Mesenchymal stem cell (in vitro differentiated cells and primary cell): Measurements from ENCODE around the gene POGK.

Experiments used
- DNase-seq: peaks from one replicate; pipeline ENCODE4 v3.0.0-alpha.2; 2013
- H2AFZ ChIP-seq: one replicate; pipeline ENCODE4 v1.6.1; 2013; ENCODE audit warnings: low read depth, mild to moderate bottlenecking, control low read depth, inconsistent platforms, low read length, moderate library complexity
- H2AK5ac ChIP-seq: 2 replicates; pipeline ENCODE4 v1.6.1; 2013; ENCODE audit warnings: low read length, moderate library complexity, mild to moderate bottlenecking, inconsistent platforms; ENCODE audit not compliant: severe bottlenecking
- H2BK120ac ChIP-seq: one replicate; pipeline ENCODE4 v1.6.1; 2013; ENCODE audit warnings: low read depth, mild to moderate bottlenecking, inconsistent platforms, low read length, moderate library complexity
- H2BK12ac ChIP-seq, 2 experiments: one replicate each; pipeline ENCODE4 v1.6.1; 2013; ENCODE audit warnings: inconsistent platforms in 2 of 2, low read length in 2 of 2, mild to moderate bottlenecking in 2 of 2, moderate library complexity in 2 of 2, control low read depth in 1 of 2
- H2BK15ac ChIP-seq: one replicate; pipeline ENCODE4 v1.6.1; 2013; ENCODE audit warnings: mild to moderate bottlenecking, low read depth, inconsistent platforms; ENCODE audit not compliant: poor library complexity, severe bottlenecking
- H2BK5ac ChIP-seq: 2 replicates; pipeline ENCODE4 v1.6.1; 2013; ENCODE audit warnings: low read depth, mild to moderate bottlenecking, low read length, control low read depth, inconsistent platforms; ENCODE audit not compliant: poor library complexity, severe bottlenecking
- H3K14ac ChIP-seq, 2 experiments: one replicate each; pipeline ENCODE4 v1.6.1; 2013; ENCODE audit warnings: inconsistent platforms in 2 of 2, low read length in 2 of 2, control low read depth in 1 of 2, mild to moderate bottlenecking in 1 of 2, moderate library complexity in 1 of 2
- H3K18ac ChIP-seq, 2 experiments: one replicate each; pipeline ENCODE4 v1.6.1; 2013; ENCODE audit warnings: inconsistent platforms in 2 of 2, low read length in 2 of 2, control low read depth in 1 of 2, low read depth in 1 of 2, mild to moderate bottlenecking in 1 of 2
- H3K23ac ChIP-seq, 2 experiments: one replicate each; pipeline ENCODE4 v1.6.1; 2013; ENCODE audit warnings: inconsistent platforms in 2 of 2, low read length in 2 of 2, mild to moderate bottlenecking in 2 of 2, moderate library complexity in 2 of 2, control low read depth in 1 of 2
- H3K27ac ChIP-seq: 2 replicates; pipeline ENCODE4 v1.5.1; 2013; ENCODE audit warnings: mild to moderate bottlenecking, moderate library complexity, low read length, control low read depth, inconsistent platforms; ENCODE audit not compliant: poor library complexity, severe bottlenecking
- H3K27me3 ChIP-seq, 2 experiments: 2 replicates each; pipeline versions ENCODE4 v1.6.1 to v1.7.0; 2013; ENCODE audit warnings: low read length in 2 of 2, mild to moderate bottlenecking in 2 of 2, moderate library complexity in 2 of 2, control low read depth in 1 of 2, inconsistent platforms in 1 of 2; ENCODE audit not compliant: control insufficient read depth in 1 of 2, insufficient read depth in 1 of 2
- H3K36me3 ChIP-seq, 2 experiments: 2 replicates each; pipeline versions ENCODE4 v1.6.1 to v1.7.0; 2013; ENCODE audit warnings: low read length in 2 of 2, control low read depth in 1 of 2, inconsistent platforms in 1 of 2, low read depth in 1 of 2, mild to moderate bottlenecking in 1 of 2; ENCODE audit not compliant: insufficient read depth in 2 of 2, control insufficient read depth in 1 of 2
- H3K4ac ChIP-seq, 2 experiments: one replicate each; pipeline ENCODE4 v1.6.1; 2013; ENCODE audit warnings: inconsistent platforms in 2 of 2, low read length in 2 of 2, mild to moderate bottlenecking in 2 of 2, moderate library complexity in 2 of 2, control low read depth in 1 of 2, low read depth in 1 of 2
- H3K4me1 ChIP-seq: 2 replicates; pipeline ENCODE4 v1.6.1; 2013; ENCODE audit warnings: low read depth, low read length, control low read depth; ENCODE audit not compliant: control insufficient read depth, insufficient read depth
- H3K4me2 ChIP-seq: 2 replicates; pipeline ENCODE4 v1.6.1; 2013; ENCODE audit warnings: low read length, mild to moderate bottlenecking, inconsistent platforms; ENCODE audit not compliant: poor library complexity, severe bottlenecking
- H3K4me3 ChIP-seq, 2 experiments: 2 replicates each; pipeline versions ENCODE4 v1.5.1 to v1.7.0; 2013; ENCODE audit warnings: low read length in 2 of 2, mild to moderate bottlenecking in 2 of 2, control low read depth in 1 of 2, low read depth in 1 of 2; ENCODE audit not compliant: insufficient read depth in 1 of 2
- H3K79me1 ChIP-seq: replicated peaks from 2 replicates; pipeline ENCODE4 v1.6.1; 2013; ENCODE audit warnings: mild to moderate bottlenecking, control low read depth, low read length, inconsistent platforms; ENCODE audit not compliant: poor library complexity, severe bottlenecking
- H3K9ac ChIP-seq: 2 replicates; pipeline ENCODE4 v1.7.0; 2013; ENCODE audit warnings: mild to moderate bottlenecking, low read length, moderate library complexity
- H3K9me3 ChIP-seq: 2 replicates; pipeline ENCODE4 v1.7.0; 2013; ENCODE audit warnings: mild to moderate bottlenecking, low read length; ENCODE audit not compliant: control insufficient read depth
- H4K8ac ChIP-seq: one replicate; pipeline ENCODE4 v1.6.1; 2013; ENCODE audit warnings: inconsistent platforms, mild to moderate bottlenecking, low read length, moderate library complexity
- H4K91ac ChIP-seq: one replicate; pipeline ENCODE4 v1.6.1; 2013; ENCODE audit warnings: mild to moderate bottlenecking, low read length, inconsistent platforms
- WGBS: methylation state at CpG from one replicate; pipeline ENCODE4 v1.1.7; 2013; ENCODE audit warnings: mixed read lengths; 5-methylcytosine and 5-hydroxymethylcytosine counted together

POGK gene

DNA sequence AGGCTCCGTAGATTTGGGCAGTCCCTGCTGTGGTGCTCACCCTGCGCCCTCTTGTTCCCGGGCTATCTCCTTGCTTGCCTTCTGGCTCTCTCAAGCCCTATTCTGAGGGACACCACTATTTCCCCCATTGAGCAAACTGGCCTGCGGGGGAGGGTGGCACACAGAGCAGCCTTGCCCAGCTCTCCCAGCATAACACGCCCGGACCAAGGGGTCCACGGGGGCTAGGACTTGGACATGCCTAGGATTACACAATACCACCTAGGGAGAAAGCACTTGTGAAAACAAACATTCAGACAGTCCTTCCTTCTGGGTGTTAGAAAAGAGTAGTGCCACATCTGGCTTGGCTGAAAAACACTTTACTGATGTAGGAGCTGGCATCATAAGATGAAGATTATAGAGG, 29.4 kb downstream of the POGK start:
- DNase-seq: no peak
- WGBS: 99% methylated on average over 6 of the region's 7 CpGs
- no peak overlapping the region for H3K14ac ChIP-seq
- H3K36me3 ChIP-seq: peaks cover 12 to 34% of the 10 kb centered on the region in 2 experiments
- no peak overlapping the region for H2BK120ac ChIP-seq
- no peaks in the 10 kb centered on the region for H3K27me3 ChIP-seq
- no peak overlapping the region for H2BK15ac ChIP-seq
- H3K23ac ChIP-seq: no peak overlapping the region
- H3K4me3 ChIP-seq: no peak overlapping the region
- no peak overlapping the region for H4K8ac ChIP-seq
- H3K79me1 ChIP-seq: peaks cover 28% of the 10 kb centered on the region
- H3K4ac ChIP-seq: no peak overlapping the region
- no peak overlapping the region for H2BK5ac ChIP-seq
- H4K91ac ChIP-seq: no peak overlapping the region
- H3K4me1 ChIP-seq: peaks cover 5% of the 10 kb centered on the region
- no peak overlapping the region for H3K18ac ChIP-seq
- H3K27ac ChIP-seq: no peak overlapping the region
- no peak overlapping the region for H3K4me2 ChIP-seq
- H2AFZ ChIP-seq: no peak overlapping the region
- no peak overlapping the region for H2AK5ac ChIP-seq
- H3K9me3 ChIP-seq: no peaks in the 10 kb centered on the region
- H3K9ac ChIP-seq: no peak overlapping the region
- no peak overlapping the region for H2BK12ac ChIP-seq

DNA sequence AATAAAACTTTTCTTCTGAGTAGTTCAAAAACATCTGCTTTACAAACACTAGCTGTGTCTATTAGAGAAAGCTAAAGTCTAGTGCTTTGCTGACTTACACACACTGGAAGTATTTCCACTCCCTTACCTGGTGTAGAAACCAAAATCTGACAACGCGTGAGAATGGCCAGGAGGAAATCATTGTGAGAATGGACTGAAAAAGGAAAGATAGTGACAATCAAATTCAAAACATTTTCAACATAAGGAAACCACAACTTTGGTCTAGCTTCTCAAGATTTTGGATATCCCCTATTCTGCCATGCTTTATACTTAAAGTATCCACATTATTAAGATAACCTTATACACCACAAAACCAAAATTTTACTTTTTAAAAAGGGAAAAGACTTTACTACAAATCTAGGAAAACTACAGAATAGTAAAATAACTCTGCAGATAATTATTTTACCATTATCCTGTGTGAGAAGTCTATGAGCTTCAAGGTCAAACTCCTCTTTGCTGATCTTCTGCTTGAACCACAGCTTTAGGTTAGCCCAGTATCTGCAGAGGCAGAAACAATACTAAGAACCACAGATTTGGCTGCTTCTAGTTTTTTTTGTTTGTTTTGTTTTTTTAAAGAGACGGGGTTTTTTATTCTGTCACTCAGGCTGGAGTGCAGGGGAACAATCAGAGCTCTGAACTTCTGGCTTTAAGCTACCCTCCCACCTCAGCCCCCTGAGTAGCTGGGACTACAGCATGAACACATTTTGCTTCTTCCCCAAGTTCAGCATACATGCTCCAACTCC, 30.2 kb downstream of the POGK start:
- no peak overlapping the region for H3K4ac ChIP-seq
- no peak overlapping the region for H2BK12ac ChIP-seq
- no peak overlapping the region for H2BK5ac ChIP-seq
- no peak overlapping the region for H2AK5ac ChIP-seq
- H3K18ac ChIP-seq: no peak overlapping the region
- WGBS: 93% methylated on average over 1 of the region's 3 CpGs
- DNase-seq: no peak
- H3K4me1 ChIP-seq: peaks cover 7% of the 10 kb centered on the region
- H3K36me3 ChIP-seq: peaks cover 12 to 25% of the 10 kb centered on the region in 2 experiments
- H3K9me3 ChIP-seq: no peaks in the 10 kb centered on the region
- H4K8ac ChIP-seq: no peak overlapping the region
- H3K23ac ChIP-seq: no peak overlapping the region
- no peak overlapping the region for H2AFZ ChIP-seq
- no peak overlapping the region for H3K14ac ChIP-seq
- no peak overlapping the region for H3K4me2 ChIP-seq
- H3K4me3 ChIP-seq: no peak overlapping the region
- no peaks in the 10 kb centered on the region for H3K27me3 ChIP-seq
- peaks cover 26% of the 10 kb centered on the region for H3K79me1 ChIP-seq
- no peak overlapping the region for H4K91ac ChIP-seq
- no peak overlapping the region for H3K9ac ChIP-seq
- no peak overlapping the region for H2BK15ac ChIP-seq
- H3K27ac ChIP-seq: no peak overlapping the region
- no peak overlapping the region for H2BK120ac ChIP-seq

DNA sequence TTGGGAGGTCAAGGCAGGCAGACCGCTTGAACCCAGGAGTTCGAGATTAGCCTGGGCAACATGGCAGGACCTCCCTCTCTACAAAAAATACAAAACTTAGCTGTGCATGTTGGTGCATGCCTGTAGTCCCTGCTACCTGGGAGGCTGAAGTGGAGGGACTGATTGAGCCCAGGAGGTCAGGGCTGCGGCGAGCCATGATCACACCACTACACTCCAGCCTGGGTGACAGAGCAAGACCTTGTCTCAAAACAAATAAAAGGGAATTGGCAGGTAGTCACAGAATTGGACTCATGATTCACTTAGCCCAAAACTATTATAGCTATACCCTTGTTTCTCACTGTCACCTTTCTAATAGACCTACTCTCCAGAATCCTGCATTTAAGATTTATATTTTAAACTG, 31.3 kb downstream of the POGK start:
- WGBS: 88% methylated on average over 3 of the region's 4 CpGs
- H3K79me1 ChIP-seq: peaks cover 28% of the 10 kb centered on the region
- no peaks in the 10 kb centered on the region for H3K9me3 ChIP-seq
- H4K8ac ChIP-seq: no peak overlapping the region
- no peak overlapping the region for H2BK15ac ChIP-seq
- H3K4me1 ChIP-seq: peaks cover 9% of the 10 kb centered on the region
- no peak overlapping the region for H2BK120ac ChIP-seq
- H2BK12ac ChIP-seq: no peak overlapping the region
- no peak overlapping the region for H3K27ac ChIP-seq
- H2AFZ ChIP-seq: no peak overlapping the region
- H3K4ac ChIP-seq: no peak overlapping the region
- no peak overlapping the region for H3K9ac ChIP-seq
- peaks cover 12 to 18% of the 10 kb centered on the region in 2 experiments for H3K36me3 ChIP-seq
- H2BK5ac ChIP-seq: no peak overlapping the region
- H3K4me2 ChIP-seq: no peak overlapping the region
- no peak overlapping the region for H2AK5ac ChIP-seq
- no peak overlapping the region for H3K14ac ChIP-seq
- no peaks in the 10 kb centered on the region for H3K27me3 ChIP-seq
- no peak for DNase-seq
- no peak overlapping the region for H3K23ac ChIP-seq
- no peak overlapping the region for H3K18ac ChIP-seq
- no peak overlapping the region for H4K91ac ChIP-seq
- no peak overlapping the region for H3K4me3 ChIP-seq

DNA sequence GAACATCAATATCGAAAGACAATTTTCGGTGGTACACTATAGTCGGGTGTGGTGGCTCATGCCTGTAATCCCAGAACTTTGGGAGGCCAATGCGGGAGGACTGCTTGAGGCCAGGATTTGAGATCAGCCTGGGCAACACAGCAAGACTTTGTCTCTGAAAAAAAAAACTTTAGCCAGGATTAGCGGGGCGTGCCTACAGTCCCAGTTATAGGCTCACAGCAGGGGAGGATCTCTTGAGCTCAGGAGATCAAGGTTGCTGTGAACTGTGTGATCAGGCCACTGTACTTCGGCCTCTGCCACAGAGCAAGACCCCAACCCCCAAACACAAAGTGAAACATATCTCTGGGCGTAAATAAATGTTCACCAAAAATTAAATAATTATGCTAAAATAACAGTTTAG, 35.2 kb downstream of the POGK start:
- Histone ChIP-seq H2AFZ (no peak overlapping the region), H3K27me3 (no peaks in the 10 kb centered on the region), H2BK12ac (no peak overlapping the region), H4K8ac (no peak overlapping the region), H3K4me2 (peak overlapping the region; percentile 14), H3K79me1 (peaks cover 19% of the 10 kb centered on the region), H3K9ac (peak overlapping the region; percentile 87), H3K4me3 (no peak overlapping the region), H2BK15ac (no peak overlapping the region), H3K18ac (no peak overlapping the region), H3K27ac (no peak overlapping the region), H3K9me3 (no peaks in the 10 kb centered on the region), H3K36me3 (no peaks in the 10 kb centered on the region), H3K4ac (no peak overlapping the region), H3K23ac (peak overlapping the region in 1 of 2 experiments; percentile 85), H2AK5ac (no peak overlapping the region), H4K91ac (no peak overlapping the region), H3K14ac (no peak overlapping the region), H2BK120ac (no peak overlapping the region), H2BK5ac (no peak overlapping the region), H3K4me1 (peaks cover 5% of the 10 kb centered on the region)
- no peak for DNase-seq
- 94% methylated on average over 6 of the region's 8 CpGs for WGBS
